ENCODE results near the gene NFKBIZ.

DNA sequence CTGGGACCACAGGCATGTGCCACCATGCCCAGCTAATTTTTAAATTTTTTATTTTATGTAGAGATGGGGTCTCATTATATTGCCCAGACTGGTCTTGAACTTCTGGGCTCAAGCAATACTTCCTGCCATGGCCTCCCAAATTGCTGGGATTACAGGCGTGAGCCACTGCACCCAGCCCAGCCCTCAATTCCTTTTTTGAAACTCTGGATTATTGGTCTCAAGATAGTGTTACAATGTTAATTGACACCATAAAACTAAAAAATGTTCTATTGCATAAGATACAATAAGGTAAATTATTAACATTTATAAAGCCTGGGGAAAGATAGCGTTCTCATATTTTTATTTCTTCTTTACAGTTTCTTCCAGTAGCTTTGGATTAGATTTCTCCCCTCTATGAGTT, 3.9 kb upstream of the NFKBIZ start:
- no peak for TF ChIP-seq CTCF (IDR thresholded peaks at IDR 0.05)
- TF ChIP-seq POLR2A (IDR thresholded peaks at IDR 0.05): no peak
